Neural crest cell (in vitro differentiated cells): ENCODE results near the gene LLPH. TPM values are rescaled to one million over a fixed set of nuclear protein-coding genes. Genes with fewer than 3 reads are reported as not detected.

Experiments used
- DNase-seq: peaks from one replicate; pipeline ENCODE4 v3.0.0; 2021; ENCODE audit warnings: low read depth, mixed read lengths, low spot score
- H3K27ac Mint-ChIP-seq: one replicate; pipeline ENCODE4 v1.8.0; 2021; ENCODE audit warnings: mild to moderate bottlenecking, mixed read lengths; ENCODE audit not compliant: unreplicated experiment
- H3K27me3 Mint-ChIP-seq: 2 replicates; pipeline ENCODE4 v1.8.0; 2021; ENCODE audit warnings: low read depth, mild to moderate bottlenecking, mixed read lengths
- H3K36me3 Mint-ChIP-seq: 2 replicates; pipeline ENCODE4 v1.8.0; 2021; ENCODE audit warnings: low read depth, mild to moderate bottlenecking, mixed read lengths
- H3K4me1 Mint-ChIP-seq: 2 replicates; pipeline ENCODE4 v1.8.0; 2021; ENCODE audit warnings: mixed read lengths
- H3K4me3 Mint-ChIP-seq: one replicate; pipeline ENCODE4 v1.8.0; 2021; ENCODE audit warnings: mild to moderate bottlenecking, mixed read lengths
- H3K9me3 Mint-ChIP-seq: 2 replicates; pipeline ENCODE4 v1.8.0; 2021; ENCODE audit warnings: mixed read lengths
- CTCF ChIP-seq: fragments of 200-600 bp; sonication (generic); conservative IDR thresholded peaks from 2 replicates; pipeline ENCODE4 v1.5.0; 2021; ENCODE audit warnings: antibody characterized with exemption, mild to moderate bottlenecking
- total RNA-seq: library from RNA; stranded (reverse); gene quantifications from 2 replicates; pipeline ENCODE4 v1.2.1, GENCODE V29; 2021

LLPH gene
- total RNA-seq, 1 donor from 2014 or later = 26.2 TPM

DNA sequence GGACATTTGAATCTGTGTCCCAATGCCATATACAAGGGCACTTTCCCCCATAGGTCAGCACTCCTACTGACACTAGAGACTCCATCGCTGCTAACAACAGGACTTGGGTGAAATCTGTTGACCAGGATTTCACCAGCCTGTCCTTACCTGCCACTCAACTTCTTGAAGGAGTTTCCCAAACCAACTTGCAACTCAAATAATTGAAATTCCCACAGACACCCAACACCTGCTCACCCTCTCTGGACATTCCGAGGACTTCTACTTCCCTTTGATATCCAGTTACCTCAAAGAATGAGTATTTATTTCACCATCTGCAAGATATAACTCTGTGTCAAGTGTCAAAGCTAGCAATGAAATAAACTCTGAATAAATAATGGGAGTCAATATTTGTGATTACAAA, 44.6 kb downstream of the LLPH start:
- Mint-ChIP-seq H3K27ac (no peak overlapping the region), H3K9me3 (peaks cover 2% of the 10 kb centered on the region), H3K4me1 (peaks cover 9% of the 10 kb centered on the region)

GRCh38 chr12:66085213-66085612, 45.3 kb downstream of the LLPH start:
- no peaks in the 10 kb centered on the region for H3K27me3 Mint-ChIP-seq
- peaks cover 2% of the 10 kb centered on the region for H3K9me3 Mint-ChIP-seq
- no peak overlapping the region for H3K4me3 Mint-ChIP-seq
- no peak for TF ChIP-seq CTCF
- H3K4me1 Mint-ChIP-seq = peaks cover 9% of the 10 kb centered on the region
- no peaks in the 10 kb centered on the region for H3K36me3 Mint-ChIP-seq
- DNase-seq = no peak
- H3K27ac Mint-ChIP-seq = no peak overlapping the region

More for the DNA sequence above, 44.6 kb downstream of the LLPH start:
- TF ChIP-seq CTCF = no peak
- DNase-seq = no peak
- H3K36me3 Mint-ChIP-seq = no peaks in the 10 kb centered on the region
- H3K27me3 Mint-ChIP-seq = no peaks in the 10 kb centered on the region
- H3K4me3 Mint-ChIP-seq = no peak overlapping the region

DNA sequence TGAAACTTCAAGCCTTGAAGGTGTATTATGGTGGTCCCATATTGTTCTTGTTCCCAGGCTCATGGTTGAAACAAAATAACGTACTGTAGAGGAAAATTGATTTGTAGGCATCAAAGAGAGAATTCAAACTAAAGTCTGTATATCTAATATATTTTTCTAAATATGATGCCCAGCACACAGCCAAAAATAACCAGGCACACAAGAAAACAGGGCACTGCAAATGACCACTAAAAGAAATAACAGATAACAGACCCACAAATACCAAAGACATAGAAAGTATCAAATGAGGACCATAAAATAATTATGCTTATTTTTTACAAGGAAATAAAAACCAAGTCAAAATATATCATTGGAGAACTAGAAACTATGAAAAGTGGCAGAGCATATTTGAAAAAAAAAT, 46.8 kb downstream of the LLPH start:
- no peaks in the 10 kb centered on the region for H3K36me3 Mint-ChIP-seq
- no peak for TF ChIP-seq CTCF
- peaks cover 14% of the 10 kb centered on the region for H3K4me1 Mint-ChIP-seq
- H3K27ac Mint-ChIP-seq = no peak overlapping the region
- H3K27me3 Mint-ChIP-seq = no peaks in the 10 kb centered on the region
- DNase-seq = no peak
- H3K9me3 Mint-ChIP-seq = peaks cover 2% of the 10 kb centered on the region
- H3K4me3 Mint-ChIP-seq = no peak overlapping the region

DNA sequence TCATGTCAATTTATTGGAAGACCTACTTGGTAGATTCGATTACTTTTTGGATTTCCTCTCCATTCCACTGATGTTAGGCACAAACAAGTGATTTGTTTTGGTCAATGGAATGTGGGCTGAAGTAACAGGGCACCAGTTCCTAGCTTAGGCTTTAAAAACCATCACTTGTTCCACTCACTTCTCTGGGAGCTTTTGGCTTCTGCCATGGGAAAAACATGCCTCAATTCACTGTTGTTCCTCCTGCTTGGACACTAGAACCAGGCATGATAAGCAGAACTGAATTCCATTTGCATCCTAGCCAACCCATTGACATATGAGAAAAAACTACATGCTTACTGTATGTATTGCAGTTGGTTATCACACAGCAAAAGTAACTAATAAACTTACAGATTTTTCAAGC, 47.8 kb downstream of the LLPH start:
- peaks cover 2% of the 10 kb centered on the region for H3K9me3 Mint-ChIP-seq
- H3K27ac Mint-ChIP-seq = no peak overlapping the region
- TF ChIP-seq CTCF = no peak
- H3K4me3 Mint-ChIP-seq = no peak overlapping the region
- no peaks in the 10 kb centered on the region for H3K27me3 Mint-ChIP-seq
- no peak for DNase-seq
- peaks cover 14% of the 10 kb centered on the region for H3K4me1 Mint-ChIP-seq
- no peaks in the 10 kb centered on the region for H3K36me3 Mint-ChIP-seq

DNA sequence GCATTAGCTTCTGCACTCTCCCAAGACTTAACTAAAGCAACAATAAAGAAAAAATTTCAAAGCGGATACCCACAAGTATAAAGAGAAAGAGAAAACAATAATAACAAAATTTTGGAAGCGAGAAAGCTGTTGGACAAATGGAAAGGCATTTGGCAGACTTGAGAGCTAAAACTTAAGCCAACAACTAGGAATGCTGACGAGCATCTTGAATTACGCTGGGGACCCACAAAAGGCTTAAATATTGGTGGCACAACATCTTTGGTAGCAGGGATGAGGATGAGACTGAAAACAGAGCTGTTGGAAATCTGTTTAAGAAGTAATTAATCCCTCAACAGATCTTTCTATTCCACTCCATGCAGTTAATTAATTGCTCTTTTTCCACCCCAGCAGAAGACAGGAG, 49.8 kb downstream of the LLPH start:
- TF ChIP-seq CTCF = no peak
- Mint-ChIP-seq H3K27me3 (no peaks in the 10 kb centered on the region), H3K36me3 (no peaks in the 10 kb centered on the region), H3K27ac (no peak overlapping the region), H3K4me1 (peaks cover 5% of the 10 kb centered on the region), H3K4me3 (no peak overlapping the region), H3K9me3 (peaks cover 2% of the 10 kb centered on the region)
- no peak for DNase-seq

DNA sequence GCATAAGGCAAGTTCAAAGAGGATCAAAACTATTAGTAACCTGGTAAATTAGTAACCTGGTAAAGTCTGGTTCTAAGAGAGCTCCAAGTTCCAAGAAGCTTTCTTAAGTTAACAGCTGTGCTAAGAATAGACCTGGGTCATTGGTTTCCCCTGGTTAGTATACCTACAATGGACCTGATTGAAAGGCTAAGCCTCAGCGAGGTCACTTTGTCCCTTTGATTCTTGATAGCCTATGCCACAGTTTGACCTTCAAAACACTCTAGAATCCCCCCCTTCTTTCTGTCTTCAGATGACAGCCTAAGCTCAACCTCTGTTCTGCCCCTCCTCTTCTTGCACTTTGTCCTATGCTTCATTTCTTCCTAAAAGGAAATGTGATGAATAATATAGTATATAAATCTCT, 53.0 kb downstream of the LLPH start:
- Mint-ChIP-seq H3K27me3 (no peaks in the 10 kb centered on the region), H3K4me3 (no peak overlapping the region), H3K9me3 (no peaks in the 10 kb centered on the region), H3K4me1 (peaks cover 9% of the 10 kb centered on the region), H3K27ac (no peak overlapping the region), H3K36me3 (no peaks in the 10 kb centered on the region)
- no peak for DNase-seq
- TF ChIP-seq CTCF = no peak
